Esophagus squamous epithelium (tissue), 4 donors: Measurements from ENCODE around the gene RCAN2.

Experiments
- POLR2A ChIP-seq, 4 donors: fragments of 450-650 bp; IDR thresholded peaks; one replicate each; pipeline ENCODE4 v1.6.1; 2017; ENCODE audit warnings: antibody characterized with exemption in 4 of 4, mild to moderate bottlenecking in 4 of 4, moderate library complexity in 3 of 4
- TF ChIP-seq, protein P1 (sequence below), 6 experiments: fragments of 450-650 bp in 4 of 6; fragments of 200-600 bp in 2 of 6; sonication (generic) in 2 of 6; IDR thresholded peaks; one replicate each; pipeline ENCODE4 v1.5.1; 2016 to 2019; ENCODE audit warnings: antibody characterized with exemption in 6 of 6, mild to moderate bottlenecking in 4 of 6, moderate library complexity in 4 of 6

DNA sequence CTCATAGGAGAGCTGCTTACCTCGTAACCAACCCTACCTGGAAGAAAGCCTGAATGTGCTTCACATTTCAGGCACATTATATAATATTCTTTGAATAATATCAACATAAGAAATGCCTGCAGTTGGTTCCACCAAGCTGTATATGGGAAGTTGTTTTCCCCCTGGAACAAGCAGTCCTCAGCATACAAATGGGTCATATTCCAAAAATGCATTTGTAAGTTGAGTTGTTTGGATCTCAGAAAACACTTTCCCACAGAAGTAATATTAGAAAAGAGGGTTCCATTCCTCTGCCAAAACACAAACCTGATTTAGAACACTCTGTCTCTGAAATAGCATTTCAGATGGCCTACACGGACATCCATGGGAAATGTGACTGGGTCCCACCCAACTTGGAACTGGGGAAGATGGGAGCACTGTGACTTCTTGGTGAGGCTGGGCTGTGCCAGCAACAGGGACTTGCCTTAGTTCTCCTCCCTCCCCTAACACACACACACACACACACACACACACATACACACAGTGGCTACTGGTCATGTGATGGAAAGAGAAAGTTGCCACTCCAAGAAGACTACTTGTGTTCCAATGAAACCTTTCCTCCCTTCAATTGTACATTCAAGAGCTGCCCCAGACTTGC lies 11.4 kb upstream of the RCAN2 start:
- TF ChIP-seq, protein P1, sequence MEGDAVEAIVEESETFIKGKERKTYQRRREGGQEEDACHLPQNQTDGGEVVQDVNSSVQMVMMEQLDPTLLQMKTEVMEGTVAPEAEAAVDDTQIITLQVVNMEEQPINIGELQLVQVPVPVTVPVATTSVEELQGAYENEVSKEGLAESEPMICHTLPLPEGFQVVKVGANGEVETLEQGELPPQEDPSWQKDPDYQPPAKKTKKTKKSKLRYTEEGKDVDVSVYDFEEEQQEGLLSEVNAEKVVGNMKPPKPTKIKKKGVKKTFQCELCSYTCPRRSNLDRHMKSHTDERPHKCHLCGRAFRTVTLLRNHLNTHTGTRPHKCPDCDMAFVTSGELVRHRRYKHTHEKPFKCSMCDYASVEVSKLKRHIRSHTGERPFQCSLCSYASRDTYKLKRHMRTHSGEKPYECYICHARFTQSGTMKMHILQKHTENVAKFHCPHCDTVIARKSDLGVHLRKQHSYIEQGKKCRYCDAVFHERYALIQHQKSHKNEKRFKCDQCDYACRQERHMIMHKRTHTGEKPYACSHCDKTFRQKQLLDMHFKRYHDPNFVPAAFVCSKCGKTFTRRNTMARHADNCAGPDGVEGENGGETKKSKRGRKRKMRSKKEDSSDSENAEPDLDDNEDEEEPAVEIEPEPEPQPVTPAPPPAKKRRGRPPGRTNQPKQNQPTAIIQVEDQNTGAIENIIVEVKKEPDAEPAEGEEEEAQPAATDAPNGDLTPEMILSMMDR (IDR thresholded peaks at IDR 0.05): no peak
- TF ChIP-seq POLR2A (IDR thresholded peaks at IDR 0.05): no peak
